Brain pericyte (primary cell): ENCODE data around the gene TBC1D10B.
A peak's percentile ranks its signal among the peaks of the same experiment; 100 is the strongest.
"Not testable (repeated sequence)": the region's sequence is repeated elsewhere in the genome, so short reads cannot be mapped to it uniquely, and the experiment has no call there.

Experiments used
- DNase-seq: peaks from one replicate; pipeline ENCODE4 v3.0.0-alpha.2; 2012; ENCODE audit warnings: low read depth, low spot score

The TBC1D10B gene

DNA sequence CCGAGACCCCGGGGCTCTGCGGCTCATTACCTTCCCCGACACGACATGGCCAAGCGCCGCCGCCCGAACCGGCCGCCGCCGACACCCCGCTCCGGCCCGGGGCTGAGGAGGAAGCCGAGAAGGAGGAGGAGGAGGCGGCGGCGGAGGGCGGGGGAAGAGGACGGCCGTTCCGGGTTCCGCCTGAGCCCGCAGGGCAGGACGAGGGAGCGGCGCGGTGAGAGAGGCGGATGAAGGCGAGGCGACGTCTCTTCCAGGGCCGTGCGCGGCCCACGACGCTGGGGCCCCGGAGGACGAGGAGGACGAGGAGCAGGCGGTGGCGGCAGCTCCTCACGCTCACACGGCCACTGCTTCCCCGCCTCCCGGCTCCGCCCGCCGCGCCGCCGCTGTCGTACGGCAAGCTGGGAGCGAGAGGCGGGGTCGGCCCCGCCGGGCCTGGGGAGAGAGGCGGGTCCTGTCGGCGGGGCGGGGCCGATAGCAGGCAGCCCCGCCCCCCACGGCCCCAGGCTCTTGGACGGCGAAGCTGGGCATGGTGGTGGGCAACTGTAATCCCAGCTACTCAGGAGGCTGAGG lies 35.2 kb downstream of the TBC1D10B start:
- peak; percentile 32 for DNase-seq

DNA sequence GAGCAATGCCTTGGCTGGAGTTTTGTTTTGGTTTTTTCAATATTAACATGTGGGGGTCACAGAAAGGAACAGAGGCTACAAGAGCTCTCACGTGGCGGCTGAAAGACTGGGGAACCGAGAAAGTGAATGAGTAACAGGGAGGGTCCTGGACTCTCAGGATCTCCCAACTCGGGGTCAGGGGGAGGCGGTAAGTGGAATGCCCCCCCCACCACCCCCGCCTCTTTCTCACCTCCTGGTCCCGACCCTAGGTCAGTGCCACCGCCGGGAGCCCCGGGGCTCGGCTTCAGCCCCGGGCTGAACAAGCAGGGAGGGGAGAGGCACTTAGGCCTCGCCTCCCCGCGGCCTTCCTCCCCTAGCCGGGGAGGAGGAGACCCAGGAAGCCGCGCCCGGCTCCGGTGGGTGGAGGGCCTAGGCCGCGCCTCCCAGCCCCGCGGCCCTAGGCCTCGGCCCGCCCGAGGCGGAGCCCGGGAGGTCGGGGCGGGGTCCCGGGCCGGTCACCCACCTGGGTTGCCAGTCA lies 35.8 kb downstream of the TBC1D10B start:
- DNase-seq, result peak; percentile 27

DNA sequence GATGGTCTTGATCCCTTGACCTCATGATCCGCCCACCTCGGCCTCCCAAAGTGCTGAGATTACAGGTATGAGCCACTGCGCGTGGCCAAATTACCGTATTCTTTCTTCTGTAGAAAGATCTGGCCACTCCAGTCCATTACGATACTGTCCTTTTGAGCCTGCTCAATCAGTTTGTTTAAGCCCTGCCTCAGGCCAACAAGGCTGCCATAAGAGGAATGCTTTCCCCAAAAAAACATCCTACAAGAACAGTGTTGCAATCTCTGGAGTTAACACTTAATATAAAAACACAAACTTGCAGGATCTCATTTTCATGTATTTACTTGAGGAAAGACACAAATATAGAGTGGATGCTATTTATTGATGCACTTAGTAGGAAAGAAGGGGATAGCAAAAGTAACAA lies 46.1 kb downstream of the TBC1D10B start:
- DNase-seq, result not testable (repeated sequence)

DNA sequence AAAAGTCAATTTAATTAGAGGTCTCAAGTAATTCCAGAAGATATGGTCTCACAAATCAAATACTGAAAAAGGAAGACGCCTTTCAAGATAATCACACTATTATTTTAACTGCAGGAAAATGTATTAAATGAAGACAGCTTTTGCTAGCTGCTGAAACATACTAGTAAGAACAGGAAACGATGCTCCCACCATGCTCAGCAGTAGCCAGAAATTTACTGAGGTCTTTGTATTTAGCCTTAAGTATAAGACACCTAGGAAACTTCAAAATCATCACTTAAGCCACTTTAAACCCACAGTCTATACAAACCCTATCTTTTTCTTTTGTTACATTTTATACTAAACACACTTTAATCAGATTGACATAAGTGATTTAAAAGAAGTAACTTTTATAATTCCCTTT lies 51.6 kb downstream of the TBC1D10B start:
- not testable (repeated sequence) for DNase-seq

DNA sequence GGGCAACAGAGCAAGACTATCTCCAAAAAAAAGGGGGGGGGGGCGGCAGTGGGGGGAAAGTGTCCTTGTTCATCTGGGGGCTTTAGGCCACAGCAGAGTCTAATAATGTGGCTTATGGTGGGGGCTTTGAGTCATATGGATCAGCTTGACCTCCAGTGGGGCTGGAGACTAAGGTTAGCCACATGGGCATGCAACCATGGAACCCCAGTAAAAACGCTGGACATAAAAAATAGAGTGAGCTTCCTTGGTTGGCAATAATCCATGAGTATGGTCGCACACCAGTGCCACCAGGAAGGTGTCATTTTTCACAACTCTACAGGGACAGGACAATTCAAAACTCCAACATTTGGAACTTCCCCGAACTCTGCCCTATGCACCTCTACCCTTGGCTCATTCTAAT lies 59.4 kb downstream of the TBC1D10B start:
- not testable (repeated sequence) for DNase-seq

DNA sequence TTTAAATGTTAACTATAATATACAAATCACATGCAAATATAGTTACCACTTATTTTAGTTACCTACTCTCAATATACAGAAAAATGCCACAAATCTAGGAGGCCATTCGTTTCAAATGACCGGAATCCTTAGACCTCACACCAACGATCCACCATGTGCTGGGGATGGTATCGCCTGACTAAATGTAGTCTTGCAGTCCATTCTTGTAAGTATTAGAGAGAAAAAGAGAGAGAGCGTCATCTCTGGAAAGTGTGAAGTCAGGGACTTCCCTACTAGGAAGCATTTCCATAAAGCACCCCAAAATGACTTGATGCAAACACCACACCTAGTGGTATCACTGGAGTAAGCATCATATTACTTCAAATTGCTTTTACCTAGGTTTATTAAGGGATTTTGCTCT lies 61.0 kb downstream of the TBC1D10B start:
- not testable (repeated sequence) for DNase-seq
